GM19035 (cell line): Measurements from ENCODE around the gene HLA-DRA.

Experiments
- ATAC-seq: cut with Tn5 transposase; IDR thresholded peaks from one replicate; pipeline ENCODE4 v1.9.1; 2021; ENCODE audit not compliant: unreplicated experiment

HLA-DRA gene

GRCh38 chr6:32439602-32440214 lies at the start of gene HLA-DRA:
Gene HLA-DRA, plus strand, starts transcription at chr6:32439887. Its CDS starts 64 bp downstream, at chr6:32439951.
- peak; percentile 83 for ATAC-seq

GRCh38 chr6:32391505-32391904 lies 48.2 kb upstream of the HLA-DRA start:
- no peak for ATAC-seq

GRCh38 chr6:32393665-32394420 lies 45.8 kb upstream of the HLA-DRA start:
- no peak for ATAC-seq

GRCh38 chr6:32396028-32396427 lies 43.7 kb upstream of the HLA-DRA start:
- ATAC-seq = no peak

- ATAC-seq = peak; percentile 92
Observed at GRCh38 chr6:32397252-32397920, 42.3 kb upstream of the HLA-DRA start.

- no peak for ATAC-seq
Observed at GRCh38 chr6:32401284-32401963, 38.3 kb upstream of the HLA-DRA start.

GRCh38 chr6:32402812-32403211 lies 36.9 kb upstream of the HLA-DRA start:
- ATAC-seq = no peak

GRCh38 chr6:32405656-32406055 lies 34.0 kb upstream of the HLA-DRA start:
- no peak for ATAC-seq

- no peak for ATAC-seq
Observed at GRCh38 chr6:32406197-32406596, 33.5 kb upstream of the HLA-DRA start.

GRCh38 chr6:32406857-32407256 lies 32.8 kb upstream of the HLA-DRA start, which contains the start of gene BTNL2:
Gene BTNL2, minus strand, starts transcription at chr6:32407181. Its CDS starts 58 bp downstream, at chr6:32407123.
- ATAC-seq = no peak

GRCh38 chr6:32410906-32411305 lies 28.8 kb upstream of the HLA-DRA start:
- no peak for ATAC-seq

- ATAC-seq = no peak
Observed at GRCh38 chr6:32411566-32412327, 27.9 kb upstream of the HLA-DRA start.

GRCh38 chr6:32413427-32414047 lies 26.1 kb upstream of the HLA-DRA start:
- ATAC-seq = no peak

- ATAC-seq = no peak
Observed at GRCh38 chr6:32415521-32416019, 24.1 kb upstream of the HLA-DRA start.

GRCh38 chr6:32416036-32416435 lies 23.7 kb upstream of the HLA-DRA start:
- no peak for ATAC-seq

- no peak for ATAC-seq
Observed at GRCh38 chr6:32424589-32425300, 14.9 kb upstream of the HLA-DRA start.

GRCh38 chr6:32426338-32426737 lies 13.3 kb upstream of the HLA-DRA start:
- no peak for ATAC-seq

GRCh38 chr6:32427218-32427617 lies 12.5 kb upstream of the HLA-DRA start:
- no peak for ATAC-seq

- ATAC-seq = no peak
Observed at GRCh38 chr6:32427934-32428474, 11.7 kb upstream of the HLA-DRA start.
